HG03039 (cell line): ENCODE measurements around the gene PCDHB14.
"Not testable (repeated sequence)": the region's sequence is repeated elsewhere in the genome, so short reads cannot be mapped to it uniquely, and the experiment has no call there.

Experiments
- ATAC-seq: cut with Tn5 transposase; IDR thresholded peaks from one replicate; pipeline ENCODE4 v1.9.1; 2021; ENCODE audit warnings: mild to moderate bottlenecking, moderate library complexity; ENCODE audit not compliant: unreplicated experiment

Gene PCDHB14

GRCh38 chr5:141223112-141223783 lies at the start of gene PCDHB14:
Gene PCDHB14 (plus strand): TSS chr5:141223343. CDS start chr5:141223506, 163 bp downstream.
- ATAC-seq: no peak

- not testable (repeated sequence) for ATAC-seq
Observed at GRCh38 chr5:141174291-141175104, 48.6 kb upstream of the PCDHB14 start.

- ATAC-seq: no peak
Observed at GRCh38 chr5:141175933-141176332, 47.2 kb upstream of the PCDHB14 start.

GRCh38 chr5:141177577-141178191 lies 45.5 kb upstream of the PCDHB14 start, which contains the start of gene PCDHB8:
Gene PCDHB8 (plus strand): TSS chr5:141177790. CDS start chr5:141178035, 245 bp downstream.
- ATAC-seq: not testable (repeated sequence)

DNA sequence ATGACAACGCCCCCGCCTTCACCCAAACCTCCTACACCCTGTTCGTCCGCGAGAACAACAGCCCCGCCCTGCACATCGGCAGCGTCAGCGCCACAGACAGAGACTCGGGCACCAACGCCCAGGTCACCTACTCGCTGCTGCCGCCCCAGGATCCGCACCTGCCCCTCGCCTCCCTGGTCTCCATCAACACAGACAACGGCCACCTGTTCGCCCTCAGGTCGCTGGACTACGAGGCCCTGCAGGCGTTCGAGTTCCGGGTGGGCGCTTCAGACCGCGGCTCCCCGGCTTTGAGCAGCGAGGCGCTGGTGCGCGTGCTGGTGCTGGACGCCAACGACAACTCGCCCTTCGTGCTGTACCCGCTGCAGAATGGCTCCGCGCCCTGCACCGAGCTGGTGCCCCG lies 43.8 kb upstream of the PCDHB14 start:
- not testable (repeated sequence) for ATAC-seq

GRCh38 chr5:141179876-141180275 lies 43.3 kb upstream of the PCDHB14 start:
- ATAC-seq: not testable (repeated sequence)

DNA sequence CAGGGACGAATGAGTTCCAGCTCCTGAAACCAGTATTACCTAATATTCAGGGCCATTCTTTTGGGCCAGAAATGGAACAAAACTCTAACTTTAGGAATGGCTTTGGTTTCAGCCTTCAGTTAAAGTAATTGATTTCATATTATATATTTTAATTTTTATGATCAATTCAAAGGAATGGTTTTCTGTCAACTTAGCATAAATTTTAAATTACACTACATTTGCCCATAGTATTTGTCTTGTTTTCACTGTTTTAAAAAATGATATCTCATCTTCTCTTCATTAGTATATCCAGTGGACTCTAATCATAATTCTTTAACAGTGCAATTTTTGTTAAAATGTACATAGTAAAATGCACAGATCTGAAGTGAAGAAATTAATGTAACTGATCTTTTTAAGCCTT lies 42.8 kb upstream of the PCDHB14 start:
- ATAC-seq: no peak

DNA sequence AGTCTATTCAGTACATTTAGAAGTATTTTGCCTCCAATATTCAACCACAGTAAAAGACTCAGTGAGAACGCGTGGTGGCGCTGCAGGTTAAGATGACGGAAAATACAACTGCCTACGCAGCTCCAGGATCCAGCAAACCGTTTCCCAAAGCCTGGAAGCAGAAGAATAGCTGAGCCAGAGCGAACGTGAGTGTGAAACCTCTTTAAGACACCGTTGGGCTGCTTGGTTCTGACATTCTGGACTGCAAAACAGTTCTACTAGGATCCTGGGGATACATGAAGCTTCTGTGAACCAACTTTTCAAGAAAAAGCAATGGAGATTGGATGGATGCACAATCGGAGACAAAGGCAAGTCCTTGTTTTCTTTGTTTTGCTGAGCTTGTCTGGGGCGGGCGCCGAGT lies 40.9 kb upstream of the PCDHB14 start, which contains the start of gene PCDHB16:
Gene PCDHB16, plus strand, starts transcription at position 140 of the 400 bp plus-strand sequence. Its CDS starts 173 bp downstream, at position 313.
- no peak for ATAC-seq

DNA sequence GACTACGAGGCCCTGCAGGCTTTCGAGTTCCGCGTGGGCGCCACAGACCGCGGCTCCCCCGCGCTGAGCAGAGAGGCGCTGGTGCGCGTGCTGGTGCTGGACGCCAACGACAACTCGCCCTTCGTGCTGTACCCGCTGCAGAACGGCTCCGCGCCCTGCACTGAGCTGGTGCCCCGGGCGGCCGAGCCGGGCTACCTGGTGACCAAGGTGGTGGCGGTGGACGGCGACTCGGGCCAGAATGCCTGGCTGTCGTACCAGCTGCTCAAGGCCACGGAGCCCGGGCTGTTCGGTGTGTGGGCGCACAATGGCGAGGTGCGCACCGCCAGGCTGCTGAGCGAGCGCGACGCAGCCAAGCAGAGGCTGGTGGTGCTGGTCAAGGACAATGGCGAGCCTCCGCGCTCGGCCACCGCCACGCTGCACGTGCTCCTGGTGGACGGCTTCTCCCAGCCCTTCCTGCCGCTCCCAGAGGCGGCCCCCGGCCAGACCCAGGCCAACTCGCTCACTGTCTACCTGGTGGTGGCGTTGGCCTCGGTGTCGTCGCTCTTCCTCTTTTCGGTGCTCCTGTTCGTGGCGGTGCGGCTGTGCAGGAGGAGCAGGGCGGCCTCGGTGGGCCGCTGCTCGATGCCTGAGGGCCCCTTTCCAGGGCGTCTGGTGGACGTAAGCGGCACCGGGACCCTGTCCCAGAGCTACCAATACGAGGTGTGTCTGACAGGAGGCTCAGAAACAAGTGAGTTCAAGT lies 38.9 kb upstream of the PCDHB14 start:
- not testable (repeated sequence) for ATAC-seq

DNA sequence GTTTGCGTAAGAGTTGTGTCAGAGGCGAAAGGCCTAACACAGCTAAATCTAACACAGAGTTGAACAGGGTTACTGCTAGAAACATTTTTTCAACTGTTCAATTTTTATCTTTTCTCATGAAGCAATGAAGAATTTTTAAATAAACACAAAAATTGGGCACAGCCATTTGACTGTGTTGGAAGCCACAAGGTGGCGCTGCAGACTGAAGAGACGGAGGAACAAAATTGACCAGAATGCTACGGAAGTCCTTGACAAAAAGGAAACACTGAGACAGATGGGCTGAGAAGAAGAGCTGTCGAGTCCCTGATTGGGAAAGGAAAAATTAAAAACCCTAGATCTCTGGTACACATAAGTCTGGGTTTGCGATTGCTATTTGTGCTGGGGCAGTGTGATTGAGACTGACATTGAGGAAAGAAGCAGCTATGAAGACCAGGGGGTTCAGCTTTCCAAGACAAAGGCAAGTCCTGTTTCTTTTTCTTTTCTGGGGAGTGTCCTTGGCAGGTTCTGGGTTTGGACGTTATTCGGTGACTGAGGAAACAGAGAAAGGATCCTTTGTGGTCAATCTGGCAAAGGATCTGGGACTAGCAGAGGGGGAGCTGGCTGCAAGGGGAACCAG lies 36.1 kb upstream of the PCDHB14 start, which contains the start of gene PCDHB9:
Gene PCDHB9, plus strand, starts transcription at position 265 of the 616 bp plus-strand sequence. Its CDS starts 158 bp downstream, at position 423.
- ATAC-seq: no peak

DNA sequence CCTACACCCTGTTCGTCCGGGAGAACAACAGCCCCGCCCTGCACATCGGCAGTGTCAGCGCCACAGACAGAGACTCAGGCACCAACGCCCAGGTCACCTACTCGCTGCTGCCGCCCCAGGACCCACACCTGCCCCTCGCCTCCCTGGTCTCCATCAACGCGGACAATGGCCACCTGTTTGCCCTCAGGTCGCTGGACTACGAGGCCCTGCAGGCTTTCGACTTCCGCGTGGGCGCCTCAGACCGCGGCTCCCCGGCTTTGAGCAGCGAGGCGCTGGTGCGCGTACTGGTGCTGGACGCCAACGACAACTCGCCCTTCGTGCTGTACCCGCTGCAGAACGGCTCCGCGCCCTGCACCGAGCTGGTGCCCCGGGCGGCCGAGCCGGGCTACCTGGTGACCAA lies 34.5 kb upstream of the PCDHB14 start:
- ATAC-seq: not testable (repeated sequence)

DNA sequence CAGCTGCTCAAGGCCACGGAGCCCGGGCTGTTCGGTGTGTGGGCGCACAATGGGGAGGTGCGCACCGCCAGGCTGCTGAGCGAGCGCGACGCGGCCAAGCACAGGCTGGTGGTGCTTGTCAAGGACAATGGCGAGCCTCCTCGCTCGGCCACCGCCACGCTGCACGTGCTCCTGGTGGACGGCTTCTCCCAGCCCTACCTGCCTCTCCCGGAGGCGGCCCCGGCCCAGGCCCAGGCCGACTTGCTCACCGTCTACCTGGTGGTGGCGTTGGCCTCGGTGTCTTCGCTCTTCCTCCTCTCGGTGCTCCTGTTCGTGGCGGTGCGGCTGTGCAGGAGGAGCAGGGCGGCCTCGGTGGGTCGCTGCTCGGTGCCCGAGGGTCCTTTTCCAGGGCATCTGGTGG lies 34.0 kb upstream of the PCDHB14 start:
- not testable (repeated sequence) for ATAC-seq

GRCh38 chr5:141192110-141192725 lies 30.9 kb upstream of the PCDHB14 start, which contains the start of gene PCDHB10:
Gene PCDHB10 (plus strand): TSS chr5:141192353. CDS start chr5:141192553, 200 bp downstream.
- ATAC-seq: no peak

DNA sequence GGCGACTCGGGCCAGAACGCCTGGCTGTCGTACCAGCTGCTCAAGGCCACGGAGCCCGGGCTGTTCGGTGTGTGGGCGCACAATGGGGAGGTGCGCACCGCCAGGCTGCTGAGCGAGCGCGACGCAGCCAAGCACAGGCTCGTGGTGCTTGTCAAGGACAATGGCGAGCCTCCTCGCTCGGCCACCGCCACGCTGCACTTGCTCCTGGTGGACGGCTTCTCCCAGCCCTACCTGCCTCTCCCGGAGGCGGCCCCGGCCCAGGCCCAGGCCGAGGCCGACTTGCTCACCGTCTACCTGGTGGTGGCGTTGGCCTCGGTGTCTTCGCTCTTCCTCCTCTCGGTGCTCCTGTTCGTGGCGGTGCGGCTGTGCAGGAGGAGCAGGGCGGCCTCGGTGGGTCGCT lies 28.8 kb upstream of the PCDHB14 start:
- not testable (repeated sequence) for ATAC-seq

DNA sequence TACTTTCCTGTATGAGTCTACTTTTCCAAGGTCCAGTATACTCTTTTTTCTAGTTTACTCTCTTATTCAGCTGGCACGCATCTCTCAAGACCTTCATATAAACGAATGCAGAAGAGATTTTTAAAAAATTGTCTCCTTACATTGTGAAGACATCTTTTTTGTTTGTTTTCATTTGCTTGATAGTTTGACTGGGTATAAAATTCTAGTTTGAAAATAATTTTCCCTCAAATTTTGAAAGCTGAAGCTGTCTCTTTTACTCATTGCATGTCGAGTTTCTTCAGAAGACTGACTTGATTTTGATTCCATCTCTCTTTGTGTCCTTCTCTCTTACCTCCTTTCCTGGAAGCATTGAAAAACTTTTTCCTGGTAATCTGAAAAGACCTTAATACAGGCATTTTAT lies 26.8 kb upstream of the PCDHB14 start:
- no peak for ATAC-seq

DNA sequence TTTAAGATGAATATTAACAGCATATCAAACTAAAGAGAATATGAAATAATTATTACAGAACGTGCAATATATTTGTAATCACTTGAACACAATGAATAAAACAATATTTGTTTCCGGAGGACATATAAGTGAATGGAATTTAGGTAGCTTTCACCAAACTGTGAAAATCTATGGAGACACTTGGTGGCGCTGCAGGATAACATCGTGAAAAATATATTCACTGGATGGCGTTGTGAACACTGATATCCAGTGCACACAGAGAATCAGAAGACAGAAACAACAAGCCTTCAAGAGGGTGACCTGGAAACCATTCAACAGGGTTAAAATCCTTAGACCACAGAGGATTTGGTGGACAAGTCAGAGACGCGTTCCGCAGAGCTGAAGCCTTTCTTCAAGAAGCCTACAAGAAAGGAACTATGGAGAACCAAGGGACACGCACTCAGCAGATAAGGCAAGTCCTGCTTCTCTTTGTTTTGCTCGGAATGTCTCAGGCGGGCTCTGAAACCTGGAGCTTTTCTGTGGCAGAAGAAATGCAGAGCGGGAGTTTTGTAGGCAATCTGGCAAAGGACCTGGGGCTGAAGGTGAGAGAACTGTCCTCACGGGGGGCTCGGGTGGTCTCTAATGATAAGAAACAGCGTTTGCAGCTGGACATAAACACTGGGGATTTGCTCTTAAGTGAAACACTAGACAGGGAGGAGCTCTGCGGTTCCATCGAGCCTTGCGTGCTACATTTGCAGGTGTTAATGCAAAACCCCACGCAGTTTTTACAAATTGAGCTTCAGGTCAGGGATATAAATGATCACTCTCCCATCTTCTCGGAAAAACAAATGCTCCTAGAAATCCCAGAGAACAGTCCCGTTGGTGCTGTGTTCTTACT lies 23.5 kb upstream of the PCDHB14 start, which contains the start of gene PCDHB11:
Gene PCDHB11, plus strand, starts transcription at position 269 of the 877 bp plus-strand sequence. Its CDS starts 148 bp downstream, at position 417.
- no peak for ATAC-seq

GRCh38 chr5:141201126-141201525 lies 22.0 kb upstream of the PCDHB14 start:
- ATAC-seq: not testable (repeated sequence)

- ATAC-seq: not testable (repeated sequence)
Observed at GRCh38 chr5:141201646-141202045, 21.5 kb upstream of the PCDHB14 start.
